ENCODE data around the gene CFL2. TPM values are rescaled to one million over a fixed set of nuclear protein-coding genes. Genes with fewer than 3 reads are reported as not detected.

CFL2 gene
- total RNA-seq, 2 donors from 2014 or later, result 13.7 to 16.5 TPM

- Mint-ChIP-seq H3K4me3 (no peak overlapping the region), H3K9me3 (no peaks in the 10 kb centered on the region), H3K27me3 (ENCODE audit: insufficient read depth) (no peaks in the 10 kb centered on the region), H3K4me1 (peaks cover 5% of the 10 kb centered on the region), H3K36me3 (ENCODE audit: low read depth) (no peaks in the 10 kb centered on the region), H3K27ac (peak overlapping the region; percentile 46)
- no peak overlapping the region for H3K4me3 ChIP-seq (ENCODE audit: low read length)
- TF ChIP-seq CTCF (conservative IDR thresholded peaks at IDR 0.05), result peak; percentile 86
- no peaks in the 10 kb centered on the region for H3K36me3 ChIP-seq (ENCODE audit: control insufficient read depth, insufficient read depth, low read length)
- peak; percentile 75 for DNase-seq
- H3K27ac ChIP-seq (ENCODE audit: low read depth, low read length), result no peak overlapping the region
- no peak overlapping the region for H3K9ac ChIP-seq (ENCODE audit: extremely low read depth, low read length, poor library complexity, severe bottlenecking)
- no peaks in the 10 kb centered on the region for H3K27me3 ChIP-seq (ENCODE audit: control insufficient read depth, insufficient read depth, low read length, poor library complexity, severe bottlenecking)
- H3K9me3 ChIP-seq (ENCODE audit: control insufficient read depth, low read length), result no peaks in the 10 kb centered on the region
- WGBS, 2 experiments (ENCODE audit: insufficient coverage in 1 of 2, insufficient read length in 1 of 2), result 20 to 37% methylated on average over 5 to 10 of the region's 10 CpGs
- H3K4me1 ChIP-seq (ENCODE audit: control insufficient read depth, insufficient read depth, low read length), result no peaks in the 10 kb centered on the region
Observed at GRCh38 chr14:34722723-34723545, 8.5 kb upstream of the CFL2 start.

GRCh38 chr14:34721129-34721528 lies 6.7 kb upstream of the CFL2 start:
- H3K9ac ChIP-seq (ENCODE audit: extremely low read depth, low read length, poor library complexity, severe bottlenecking), result no peak overlapping the region
- no peak overlapping the region for H3K4me3 ChIP-seq (ENCODE audit: low read length)
- no peaks in the 10 kb centered on the region for H3K9me3 Mint-ChIP-seq
- H3K9me3 ChIP-seq (ENCODE audit: control insufficient read depth, low read length), result no peaks in the 10 kb centered on the region
- no peak overlapping the region for H3K27ac ChIP-seq (ENCODE audit: low read depth, low read length)
- no peak overlapping the region for H3K4me3 Mint-ChIP-seq
- H3K4me1 ChIP-seq (ENCODE audit: control insufficient read depth, insufficient read depth, low read length), result no peaks in the 10 kb centered on the region
- H3K27ac Mint-ChIP-seq, result no peak overlapping the region
- no peak for TF ChIP-seq CTCF (conservative IDR thresholded peaks at IDR 0.05)
- H3K27me3 ChIP-seq (ENCODE audit: control insufficient read depth, insufficient read depth, low read length, poor library complexity, severe bottlenecking), result no peaks in the 10 kb centered on the region
- no peaks in the 10 kb centered on the region for H3K36me3 Mint-ChIP-seq (ENCODE audit: low read depth)
- peaks cover 5% of the 10 kb centered on the region for H3K4me1 Mint-ChIP-seq
- H3K27me3 Mint-ChIP-seq (ENCODE audit: insufficient read depth), result peaks cover 2% of the 10 kb centered on the region
- H3K36me3 ChIP-seq (ENCODE audit: control insufficient read depth, insufficient read depth, low read length), result no peaks in the 10 kb centered on the region
- 83% methylated on average over 1 to 2 of the region's 2 CpGs for WGBS, 2 experiments (ENCODE audit: insufficient coverage in 1 of 2, insufficient read length in 1 of 2)
- DNase-seq, result no peak

GRCh38 chr14:34718750-34719304 lies 4.4 kb upstream of the CFL2 start:
- no peak overlapping the region for H3K27ac Mint-ChIP-seq
- no peaks in the 10 kb centered on the region for H3K9me3 Mint-ChIP-seq
- no peak overlapping the region for H3K4me3 Mint-ChIP-seq
- Histone ChIP-seq H3K4me1 (ENCODE audit: control insufficient read depth, insufficient read depth, low read length) (no peaks in the 10 kb centered on the region), H3K4me3 (ENCODE audit: low read length) (no peak overlapping the region), H3K9me3 (ENCODE audit: control insufficient read depth, low read length) (no peaks in the 10 kb centered on the region), H3K27me3 (ENCODE audit: control insufficient read depth, insufficient read depth, low read length, poor library complexity, severe bottlenecking) (peaks cover 9% of the 10 kb centered on the region), H3K36me3 (ENCODE audit: control insufficient read depth, insufficient read depth, low read length) (no peaks in the 10 kb centered on the region), H3K9ac (ENCODE audit: extremely low read depth, low read length, poor library complexity, severe bottlenecking) (no peak overlapping the region), H3K27ac (ENCODE audit: low read depth, low read length) (no peak overlapping the region)
- no peak for TF ChIP-seq CTCF (conservative IDR thresholded peaks at IDR 0.05)
- no peak for DNase-seq
- peaks cover 9% of the 10 kb centered on the region for H3K4me1 Mint-ChIP-seq
- 87% methylated on average over 2 of the region's 4 CpGs; no CpG with 5 or more reads in 1 of the 2 experiments for WGBS, 2 experiments (ENCODE audit: insufficient coverage in 1 of 2, insufficient read length in 1 of 2)
- peaks cover 10% of the 10 kb centered on the region for H3K27me3 Mint-ChIP-seq (ENCODE audit: insufficient read depth)
- H3K36me3 Mint-ChIP-seq (ENCODE audit: low read depth), result no peaks in the 10 kb centered on the region
